Stimulated activated CD4-positive, alpha-beta T cell treated with anti-CD3 and anti-CD28 coated beads, Interleukin-4, amount 100 ng/mL, for 48 hours (primary cell): ENCODE measurements around the gene OR4D10.
"Not testable (repeated sequence)": the region's sequence is repeated elsewhere in the genome, so short reads cannot be mapped to it uniquely, and the experiment has no call there.

ENCODE experiments used
- DNase-seq, 2 donors: peaks; one replicate each; pipeline ENCODE4 v3.0.0-alpha.2; 2020; ENCODE audit warnings: low read depth in 2 of 2

The OR4D10 gene

GRCh38 chr11:59473015-59473414 lies at the start of gene OR4D10:
TSS of gene OR4D10 (plus strand) at chr11:59473315. CDS start at chr11:59477430, 4,115 bp downstream.
- DNase-seq = no peak

- no peak for DNase-seq
These were observed 49.3 kb upstream of the OR4D10 start for GRCh38 chr11:59423835-59424234.

GRCh38 chr11:59425131-59425530 lies 48.0 kb upstream of the OR4D10 start:
- no peak for DNase-seq

- no peak for DNase-seq
These were observed 46.6 kb upstream of the OR4D10 start, which contains the start of gene OR5A2 for GRCh38 chr11:59426361-59427067. TSS of gene OR5A2 (minus strand) at chr11:59426413. CDS start at chr11:59422953, 3,460 bp downstream.

- no peak for DNase-seq
These were observed 46.1 kb upstream of the OR4D10 start for GRCh38 chr11:59427068-59427382.

- DNase-seq = peak in 1 of 2 donors; percentile 14
These were observed 43.1 kb upstream of the OR4D10 start for GRCh38 chr11:59429924-59430516.

- no peak for DNase-seq
These were observed 36.9 kb upstream of the OR4D10 start, which contains the start of gene OR5A1 for GRCh38 chr11:59436169-59436568. TSS of gene OR5A1 (plus strand) at chr11:59436469. CDS start at chr11:59443169, 6,700 bp downstream.

- no peak for DNase-seq
These were observed 35.3 kb upstream of the OR4D10 start for GRCh38 chr11:59437770-59438169.

- DNase-seq = not testable (repeated sequence)
These were observed 27.5 kb upstream of the OR4D10 start for GRCh38 chr11:59445624-59446023.

GRCh38 chr11:59448484-59448883 lies 24.6 kb upstream of the OR4D10 start:
- DNase-seq = no peak

- DNase-seq = no peak
These were observed 16.5 kb upstream of the OR4D10 start, which contains the start of gene OR4D6 for GRCh38 chr11:59456661-59457060. TSS of gene OR4D6 (plus strand) at chr11:59456961. CDS start at chr11:59456961, 0 bp downstream.

- no peak for DNase-seq
These were observed 13.2 kb upstream of the OR4D10 start for GRCh38 chr11:59459916-59460315.

- no peak for DNase-seq
These were observed 9.9 kb upstream of the OR4D10 start for GRCh38 chr11:59463190-59463641.

GRCh38 chr11:59475176-59475575 lies 2.1 kb downstream of the OR4D10 start:
- DNase-seq = no peak

GRCh38 chr11:59479906-59480305 lies 6.8 kb downstream of the OR4D10 start:
- no peak for DNase-seq

GRCh38 chr11:59480359-59480758 lies 7.2 kb downstream of the OR4D10 start:
- DNase-seq = no peak

GRCh38 chr11:59501931-59502330 lies 28.8 kb downstream of the OR4D10 start:
- no peak for DNase-seq

- DNase-seq = no peak
These were observed 30.2 kb downstream of the OR4D10 start, which contains the start of gene OR4D11 for GRCh38 chr11:59503276-59503675. TSS of gene OR4D11 (plus strand) at chr11:59503576. CDS start at chr11:59503576, 0 bp downstream.

- no peak for DNase-seq
These were observed 38.0 kb downstream of the OR4D10 start, which contains the start of gene OR4D9 for GRCh38 chr11:59510941-59511589. TSS of gene OR4D9 (plus strand) at chr11:59511539. CDS start at chr11:59514913, 3,374 bp downstream.

- no peak for DNase-seq
These were observed 38.6 kb downstream of the OR4D10 start for GRCh38 chr11:59511675-59512074.

- not testable (repeated sequence) for DNase-seq
These were observed 47.0 kb downstream of the OR4D10 start for GRCh38 chr11:59520139-59520538.

GRCh38 chr11:59520741-59521140 lies 47.6 kb downstream of the OR4D10 start:
- DNase-seq = no peak
